Fibroblast of lung (primary cell): ENCODE measurements around the gene THOC1. TPM values are rescaled to one million over a fixed set of nuclear protein-coding genes. Genes with fewer than 3 reads are reported as not detected.

Experiments used
- DNase-seq, 2 donors: peaks; one replicate each; pipeline versions ENCODE4 v3.0.0 to v3.0.0-alpha.2; 2010; ENCODE audit warnings: low read depth in 2 of 2
- H2AFZ ChIP-seq: 2 replicates; pipeline ENCODE4 v1.5.1; 2012; ENCODE audit warnings: low read length, control low read depth, inconsistent platforms
- H3K27ac ChIP-seq: 2 replicates; pipeline ENCODE4 v1.5.1; 2011; ENCODE audit warnings: low read length, control low read depth; ENCODE audit not compliant: insufficient read depth
- H3K27me3 ChIP-seq: 2 replicates; pipeline ENCODE4 v1.5.1; 2011; ENCODE audit warnings: mild to moderate bottlenecking, low read length; ENCODE audit not compliant: control insufficient read depth, insufficient read depth
- H3K36me3 ChIP-seq: 2 replicates; pipeline ENCODE4 v1.5.1; 2011; ENCODE audit warnings: low read length; ENCODE audit not compliant: control insufficient read depth, insufficient read depth
- H3K4me1 ChIP-seq: 2 replicates; pipeline ENCODE4 v1.5.1; 2011; ENCODE audit warnings: low read length; ENCODE audit not compliant: control insufficient read depth, insufficient read depth; ENCODE audit errors: extremely low read depth
- H3K4me2 ChIP-seq: 2 replicates; pipeline ENCODE4 v1.5.1; 2011; ENCODE audit warnings: low read length, control low read depth; ENCODE audit not compliant: insufficient read depth; ENCODE audit errors: extremely low read depth
- H3K4me3 ChIP-seq, 4 experiments: fragments of 200-600 bp in 1 of 4; sonication (generic) in 1 of 4; replicated peaks in 1 of 4; 2 replicates each; pipeline ENCODE4 v1.5.1; 2011 to 2016; ENCODE audit warnings: low read length in 4 of 4, low read depth in 3 of 4, mild to moderate bottlenecking in 3 of 4, control low read depth in 2 of 4, inconsistent platforms in 1 of 4, mixed read lengths in 1 of 4; ENCODE audit not compliant: insufficient read depth in 1 of 4; ENCODE audit errors: control extremely low read depth in 1 of 4
- H3K79me2 ChIP-seq: 2 replicates; pipeline ENCODE4 v1.5.1; 2012; ENCODE audit warnings: mild to moderate bottlenecking, low read length, inconsistent platforms; ENCODE audit not compliant: control insufficient read depth, insufficient read depth
- H3K9ac ChIP-seq: 2 replicates; pipeline ENCODE4 v1.5.1; 2011; ENCODE audit warnings: mild to moderate bottlenecking, low read length, control low read depth; ENCODE audit not compliant: insufficient read depth
- H3K9me3 ChIP-seq: 2 replicates; pipeline ENCODE4 v1.5.1; 2012; ENCODE audit warnings: low read depth, low read length; ENCODE audit not compliant: control insufficient read depth, insufficient read depth
- H4K20me1 ChIP-seq: 2 replicates; pipeline ENCODE4 v1.5.1; 2011; ENCODE audit warnings: low read length; ENCODE audit not compliant: control insufficient read depth, insufficient read depth; ENCODE audit errors: extremely low read depth
- CTCF ChIP-seq, 2 donors: IDR thresholded peaks in 1 of 2; conservative IDR thresholded peaks in 1 of 2; 1 replicate in 1 of 2; 2 replicates in 1 of 2; pipeline ENCODE4 v1.5.1; 2011 to 2012; ENCODE audit warnings: low read length in 2 of 2, control low read depth in 1 of 2, inconsistent platforms in 1 of 2, low read depth in 1 of 2, mild to moderate bottlenecking in 1 of 2
- EZH2 ChIP-seq: IDR thresholded peaks from 2 replicates; pipeline ENCODE4 v1.5.1; 2012; ENCODE audit warnings: low read length, control low read depth, mild to moderate bottlenecking; ENCODE audit errors: missing control alignments
- polyA plus RNA-seq, 2 donors: library from polyadenylated mRNA; depleted of rRNA in 1 of 2; stranded (reverse) in 1 of 2; unstranded in 1 of 2; fragments of >200 nt; gene quantifications; 2 replicates each; pipeline ENCODE4 v1.2.1, GENCODE V29; 2011 to 2012; ENCODE audit warnings: missing spikeins in 1 of 2
- total RNA-seq: library from RNA; depleted of rRNA; stranded (reverse); fragments of >200 nt; gene quantifications from 2 replicates; pipeline ENCODE4 v1.2.1, GENCODE V29; 2014

THOC1 gene
- total and polyA plus RNA-seq, 2 donors (not counting 1 experiment from before 2014, with no cell fraction given), result 18.2 to 35.2 TPM

- Histone ChIP-seq H4K20me1 (no peaks in the 10 kb centered on the region), H2AFZ (no peak overlapping the region), H3K4me1 (no peaks in the 10 kb centered on the region)
Measured at GRCh38 chr18:289026-289425, 21.2 kb upstream of the THOC1 start.

GRCh38 chr18:286515-287310 lies 18.9 kb upstream of the THOC1 start:
- TF ChIP-seq EZH2, result no peak
- TF ChIP-seq CTCF (conservative IDR thresholded peaks at IDR 0.05 in 1 of 2, IDR thresholded peaks at IDR 0.05 in 1 of 2; ENCODE audit: low read depth in 1 of 2, low read length in 2 of 2), result peak; percentile 55 to 64
- Histone ChIP-seq H3K4me2 (no peak overlapping the region), H3K79me2 (no peaks in the 10 kb centered on the region), H3K27ac (no peak overlapping the region), H3K27me3 (no peaks in the 10 kb centered on the region), H3K4me1 (no peaks in the 10 kb centered on the region), H3K36me3 (no peaks in the 10 kb centered on the region), H3K4me3 (no peak overlapping the region), H2AFZ (no peak overlapping the region), H4K20me1 (no peaks in the 10 kb centered on the region), H3K9ac (no peak overlapping the region), H3K9me3 (no peaks in the 10 kb centered on the region)
- DNase-seq, result peak; percentile 26 to 58

More at GRCh38 chr18:289026-289425, 21.2 kb upstream of the THOC1 start:
- Histone ChIP-seq H3K4me3 (no peak overlapping the region), H3K27me3 (no peaks in the 10 kb centered on the region), H3K27ac (no peak overlapping the region), H3K79me2 (no peaks in the 10 kb centered on the region), H3K36me3 (no peaks in the 10 kb centered on the region), H3K4me2 (no peak overlapping the region), H3K9me3 (no peaks in the 10 kb centered on the region), H3K9ac (no peak overlapping the region)
- TF ChIP-seq CTCF (conservative IDR thresholded peaks at IDR 0.05 in 1 of 2, IDR thresholded peaks at IDR 0.05 in 1 of 2; ENCODE audit: low read depth in 1 of 2, low read length in 2 of 2) (no peak), EZH2 (no peak)
- no peak for DNase-seq

GRCh38 chr18:285817-286216 lies 18.0 kb upstream of the THOC1 start:
- H3K9ac ChIP-seq, result no peak overlapping the region
- no peak overlapping the region for H3K27ac ChIP-seq
- TF ChIP-seq EZH2, result no peak
- TF ChIP-seq CTCF (conservative IDR thresholded peaks at IDR 0.05 in 1 of 2, IDR thresholded peaks at IDR 0.05 in 1 of 2; ENCODE audit: low read depth in 1 of 2, low read length in 2 of 2), result no peak
- no peaks in the 10 kb centered on the region for H3K36me3 ChIP-seq
- H3K4me3 ChIP-seq, result no peak overlapping the region
- H2AFZ ChIP-seq, result no peak overlapping the region
- H3K4me1 ChIP-seq, result no peaks in the 10 kb centered on the region
- no peak for DNase-seq
- H3K9me3 ChIP-seq, result no peaks in the 10 kb centered on the region
- no peaks in the 10 kb centered on the region for H3K79me2 ChIP-seq
- no peaks in the 10 kb centered on the region for H3K27me3 ChIP-seq
- no peak overlapping the region for H3K4me2 ChIP-seq
- H4K20me1 ChIP-seq, result no peaks in the 10 kb centered on the region
